Panc1 (cell line): ENCODE data around the gene MAPK8IP3. TPM values are rescaled to one million over a fixed set of nuclear protein-coding genes. Genes with fewer than 3 reads are reported as not detected.

Source experiments
- ATAC-seq: fragments of 200-7000 bp; cut with Tn5 transposase; 2 replicates; pipeline ENCODE4 v1.9.1; 2020; ENCODE audit warnings: mild to moderate bottlenecking, moderate library complexity
- BruUV-seq: library from RNA; stranded (reverse); fragments of 400-500 nt; replicated peaks from 2 replicates; lab custom pipeline; 2021; lab: Mats Ljungman, UMichigan
- CTCF ChIA-PET: fragments of 300-600 bp; sonication (Branson Sonifier 250); formaldehyde crosslinking; loops from one replicate; lab custom pipeline; 2022; ENCODE audit warnings: antibody characterized with exemption; lab: Charles Lee
- POLR2A ChIA-PET: fragments of 300-600 bp; sonication (Branson Sonifier 250); formaldehyde crosslinking; loops from one replicate; lab custom pipeline; 2022; ENCODE audit warnings: antibody characterized with exemption; lab: Charles Lee
- DNase-seq: peaks from one replicate; pipeline ENCODE4 v3.0.0-alpha.2; 2010; ENCODE audit warnings: low read depth, low spot score
- H3K27ac ChIP-seq: 2 replicates; pipeline ENCODE4 v1.5.1; 2011; ENCODE audit warnings: mild to moderate bottlenecking, low read length, inconsistent platforms
- H3K27me3 ChIP-seq: fragments of 200-500 bp; sonication (Bioruptor generic); 2 replicates; pipeline ENCODE4 v1.6.0; 2014; ENCODE audit warnings: low read length, inconsistent platforms; ENCODE audit not compliant: control insufficient read depth, insufficient read depth
- H3K36me3 ChIP-seq: fragments of 200-500 bp; sonication (Bioruptor generic); 2 replicates; pipeline ENCODE4 v1.5.1; 2014; ENCODE audit warnings: inconsistent platforms, mild to moderate bottlenecking, low read length, moderate library complexity; ENCODE audit not compliant: control insufficient read depth, insufficient read depth
- H3K4me1 ChIP-seq: 2 replicates; pipeline ENCODE4 v1.5.1; 2011; ENCODE audit warnings: inconsistent platforms, mild to moderate bottlenecking, low read length, moderate library complexity; ENCODE audit not compliant: control insufficient read depth, insufficient read depth
- H3K4me3 ChIP-seq, 2 experiments: 2 replicates each; pipeline ENCODE4 v1.5.1; 2011 to 2012; ENCODE audit warnings: low read depth in 2 of 2, low read length in 2 of 2, mild to moderate bottlenecking in 2 of 2, inconsistent platforms in 1 of 2, moderate library complexity in 1 of 2
- H3K9me3 ChIP-seq: fragments of 200-500 bp; sonication (Bioruptor generic); 2 replicates; pipeline ENCODE4 v1.5.1; 2014; ENCODE audit warnings: low read depth, mild to moderate bottlenecking, inconsistent platforms, low read length, moderate library complexity; ENCODE audit not compliant: control insufficient read depth, insufficient read depth
- POLR2AphosphoS5 ChIP-seq: IDR thresholded peaks from 2 replicates; pipeline ENCODE4 v1.6.1; 2012; ENCODE audit warnings: mild to moderate bottlenecking, low read depth, low read length, moderate library complexity
- SIN3A ChIP-seq: IDR thresholded peaks from 2 replicates; pipeline ENCODE4 v1.6.1; 2012; ENCODE audit warnings: low read depth, mild to moderate bottlenecking, low read length, moderate library complexity, borderline replicate concordance; ENCODE audit not compliant: insufficient read depth
- TCF7L2 ChIP-seq: IDR thresholded peaks from 2 replicates; pipeline ENCODE4 v1.6.1; 2011; ENCODE audit warnings: mild to moderate bottlenecking, low read depth, low read length, inconsistent platforms
- in situ Hi-C: cut with HindIII; loops from 2 replicates; pipeline ENCODE4 v1.10.0; 2016; ENCODE audit warnings: low sequenced_read_pairs, low pct_unique_long_range_greater_than_20kb
- intact Hi-C: fragments of 100-400 bp; cut with micrococcal nuclease; formaldehyde crosslinking; loops from one replicate; pipeline ENCODE4 v1.10.0; 2022; ENCODE audit not compliant: unreplicated experiment
- total RNA-seq: library from RNA; stranded (reverse); gene quantifications from one replicate; pipeline ENCODE4 v1.2.1, GENCODE V29; 2021; ENCODE audit not compliant: unreplicated experiment
- TF ChIP-seq, protein P1 (sequence below), 2 experiments: IDR thresholded peaks; 2 replicates each; pipeline ENCODE4 v1.6.1; 2011 to 2012; ENCODE audit warnings: low read depth in 2 of 2, control low read depth in 1 of 2, low read length in 1 of 2, mild to moderate bottlenecking in 1 of 2, moderate library complexity in 1 of 2; ENCODE audit not compliant: insufficient read depth in 1 of 2
- TF ChIP-seq, protein P2 (sequence below): fragments of 450-650 bp; IDR thresholded peaks from 2 replicates; pipeline ENCODE4 v1.5.1; 2017; ENCODE audit warnings: mild to moderate bottlenecking

The MAPK8IP3 gene
- total RNA-seq, 1 experiment from 2014 or later, result 108 TPM

DNA sequence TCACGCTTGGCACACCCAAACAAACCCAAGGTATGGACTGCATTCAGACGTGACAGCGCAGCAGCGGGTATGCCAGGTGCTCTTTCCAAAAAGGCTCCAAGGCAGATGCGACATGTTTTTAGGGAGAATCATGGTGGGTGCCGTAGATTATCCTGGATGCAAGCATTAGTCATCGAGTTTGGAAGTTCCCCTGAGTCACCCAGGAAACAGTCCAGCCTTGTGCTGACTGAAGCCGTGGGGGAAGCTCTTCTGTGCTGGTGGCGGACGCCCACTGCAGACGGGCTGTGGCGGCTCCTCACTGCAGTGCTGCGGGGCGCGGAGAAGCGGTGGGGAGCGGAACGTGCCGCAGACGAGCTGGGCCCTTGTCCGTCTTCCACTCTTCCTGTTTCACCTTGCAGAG lies 14.0 kb upstream of the MAPK8IP3 start:
- Histone ChIP-seq H3K36me3 (peaks cover 13% of the 10 kb centered on the region), H3K9me3 (no peaks in the 10 kb centered on the region), H3K27ac (peak overlapping the region; percentile 94), H3K4me3 (no peak overlapping the region), H3K4me1 (peaks cover 54% of the 10 kb centered on the region), H3K27me3 (no peaks in the 10 kb centered on the region)
- TF ChIP-seq SIN3A, result no peak
- no peak for TF ChIP-seq TCF7L2
- TF ChIP-seq, protein P1, sequence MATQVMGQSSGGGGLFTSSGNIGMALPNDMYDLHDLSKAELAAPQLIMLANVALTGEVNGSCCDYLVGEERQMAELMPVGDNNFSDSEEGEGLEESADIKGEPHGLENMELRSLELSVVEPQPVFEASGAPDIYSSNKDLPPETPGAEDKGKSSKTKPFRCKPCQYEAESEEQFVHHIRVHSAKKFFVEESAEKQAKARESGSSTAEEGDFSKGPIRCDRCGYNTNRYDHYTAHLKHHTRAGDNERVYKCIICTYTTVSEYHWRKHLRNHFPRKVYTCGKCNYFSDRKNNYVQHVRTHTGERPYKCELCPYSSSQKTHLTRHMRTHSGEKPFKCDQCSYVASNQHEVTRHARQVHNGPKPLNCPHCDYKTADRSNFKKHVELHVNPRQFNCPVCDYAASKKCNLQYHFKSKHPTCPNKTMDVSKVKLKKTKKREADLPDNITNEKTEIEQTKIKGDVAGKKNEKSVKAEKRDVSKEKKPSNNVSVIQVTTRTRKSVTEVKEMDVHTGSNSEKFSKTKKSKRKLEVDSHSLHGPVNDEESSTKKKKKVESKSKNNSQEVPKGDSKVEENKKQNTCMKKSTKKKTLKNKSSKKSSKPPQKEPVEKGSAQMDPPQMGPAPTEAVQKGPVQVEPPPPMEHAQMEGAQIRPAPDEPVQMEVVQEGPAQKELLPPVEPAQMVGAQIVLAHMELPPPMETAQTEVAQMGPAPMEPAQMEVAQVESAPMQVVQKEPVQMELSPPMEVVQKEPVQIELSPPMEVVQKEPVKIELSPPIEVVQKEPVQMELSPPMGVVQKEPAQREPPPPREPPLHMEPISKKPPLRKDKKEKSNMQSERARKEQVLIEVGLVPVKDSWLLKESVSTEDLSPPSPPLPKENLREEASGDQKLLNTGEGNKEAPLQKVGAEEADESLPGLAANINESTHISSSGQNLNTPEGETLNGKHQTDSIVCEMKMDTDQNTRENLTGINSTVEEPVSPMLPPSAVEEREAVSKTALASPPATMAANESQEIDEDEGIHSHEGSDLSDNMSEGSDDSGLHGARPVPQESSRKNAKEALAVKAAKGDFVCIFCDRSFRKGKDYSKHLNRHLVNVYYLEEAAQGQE (IDR thresholded peaks at IDR 0.05; ENCODE audit: insufficient read depth in 1 of 2, low read depth in 2 of 2, low read length in 1 of 2), result no peak
- TF ChIP-seq POLR2AphosphoS5, result no peak
- TF ChIP-seq, protein P2, sequence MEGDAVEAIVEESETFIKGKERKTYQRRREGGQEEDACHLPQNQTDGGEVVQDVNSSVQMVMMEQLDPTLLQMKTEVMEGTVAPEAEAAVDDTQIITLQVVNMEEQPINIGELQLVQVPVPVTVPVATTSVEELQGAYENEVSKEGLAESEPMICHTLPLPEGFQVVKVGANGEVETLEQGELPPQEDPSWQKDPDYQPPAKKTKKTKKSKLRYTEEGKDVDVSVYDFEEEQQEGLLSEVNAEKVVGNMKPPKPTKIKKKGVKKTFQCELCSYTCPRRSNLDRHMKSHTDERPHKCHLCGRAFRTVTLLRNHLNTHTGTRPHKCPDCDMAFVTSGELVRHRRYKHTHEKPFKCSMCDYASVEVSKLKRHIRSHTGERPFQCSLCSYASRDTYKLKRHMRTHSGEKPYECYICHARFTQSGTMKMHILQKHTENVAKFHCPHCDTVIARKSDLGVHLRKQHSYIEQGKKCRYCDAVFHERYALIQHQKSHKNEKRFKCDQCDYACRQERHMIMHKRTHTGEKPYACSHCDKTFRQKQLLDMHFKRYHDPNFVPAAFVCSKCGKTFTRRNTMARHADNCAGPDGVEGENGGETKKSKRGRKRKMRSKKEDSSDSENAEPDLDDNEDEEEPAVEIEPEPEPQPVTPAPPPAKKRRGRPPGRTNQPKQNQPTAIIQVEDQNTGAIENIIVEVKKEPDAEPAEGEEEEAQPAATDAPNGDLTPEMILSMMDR, result no peak
- ChIA-PET POLR2A (no interaction called here), CTCF (no interaction called here)
- DNase-seq, result no peak
- intact Hi-C loops, result no loop called here
- BruUV-seq, result no TSS peak
- in situ Hi-C loops, result no loop called here
- ATAC-seq, result peak; percentile 76

DNA sequence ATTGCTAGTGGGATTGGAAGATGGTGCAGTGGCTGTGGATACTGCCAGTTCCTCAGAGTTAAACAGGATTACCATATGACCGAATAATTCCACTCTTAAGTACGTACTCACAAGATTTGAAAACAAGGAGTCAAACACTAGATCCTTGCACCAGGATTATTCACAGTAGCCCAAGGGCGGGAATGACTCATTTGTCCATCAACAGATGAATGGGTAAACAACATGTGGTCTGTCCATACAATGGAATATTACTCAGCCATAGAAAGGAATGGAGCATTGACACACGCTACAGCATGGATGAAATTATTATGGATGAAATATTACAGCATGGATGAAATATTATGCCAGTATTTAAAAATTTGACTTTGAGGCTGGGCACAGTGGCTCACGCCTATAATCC lies 9.1 kb upstream of the MAPK8IP3 start:
- DNase-seq, result no peak
- peaks cover 21% of the 10 kb centered on the region for H3K36me3 ChIP-seq
- ChIA-PET CTCF (no interaction called here), POLR2A (no interaction called here)
- intact Hi-C loops (no loop called here), in situ Hi-C loops (no loop called here)
- no peaks in the 10 kb centered on the region for H3K27me3 ChIP-seq
- TF ChIP-seq, protein P2, result no peak
- no peak for TF ChIP-seq SIN3A
- no peak for TF ChIP-seq POLR2AphosphoS5
- TF ChIP-seq TCF7L2, result no peak
- no peak overlapping the region for H3K4me3 ChIP-seq
- peak; percentile 58 for ATAC-seq
- H3K9me3 ChIP-seq, result no peaks in the 10 kb centered on the region
- no peak overlapping the region for H3K27ac ChIP-seq
- H3K4me1 ChIP-seq, result peaks cover 5% of the 10 kb centered on the region
- no TSS peak for BruUV-seq
